ENCODE measurements around the gene CIROP.
A peak's percentile ranks its signal among the peaks of the same experiment; 100 is the strongest.

Gene CIROP

GRCh38 chr14:23149745-23150144 lies 45.0 kb upstream of the CIROP start (continued):
- TF ChIP-seq, protein P1, sequence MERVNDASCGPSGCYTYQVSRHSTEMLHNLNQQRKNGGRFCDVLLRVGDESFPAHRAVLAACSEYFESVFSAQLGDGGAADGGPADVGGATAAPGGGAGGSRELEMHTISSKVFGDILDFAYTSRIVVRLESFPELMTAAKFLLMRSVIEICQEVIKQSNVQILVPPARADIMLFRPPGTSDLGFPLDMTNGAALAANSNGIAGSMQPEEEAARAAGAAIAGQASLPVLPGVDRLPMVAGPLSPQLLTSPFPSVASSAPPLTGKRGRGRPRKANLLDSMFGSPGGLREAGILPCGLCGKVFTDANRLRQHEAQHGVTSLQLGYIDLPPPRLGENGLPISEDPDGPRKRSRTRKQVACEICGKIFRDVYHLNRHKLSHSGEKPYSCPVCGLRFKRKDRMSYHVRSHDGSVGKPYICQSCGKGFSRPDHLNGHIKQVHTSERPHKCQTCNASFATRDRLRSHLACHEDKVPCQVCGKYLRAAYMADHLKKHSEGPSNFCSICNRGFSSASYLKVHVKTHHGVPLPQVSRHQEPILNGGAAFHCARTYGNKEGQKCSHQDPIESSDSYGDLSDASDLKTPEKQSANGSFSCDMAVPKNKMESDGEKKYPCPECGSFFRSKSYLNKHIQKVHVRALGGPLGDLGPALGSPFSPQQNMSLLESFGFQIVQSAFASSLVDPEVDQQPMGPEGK (CRISPR knock-in tag; IDR thresholded peaks at IDR 0.05; ENCODE audit: borderline replicate concordance): no peak
- no peak for TF ChIP-seq ZFP3 (CRISPR knock-in tag; IDR thresholded peaks at IDR 0.05)
- TF ChIP-seq ZNF565 (CRISPR knock-in tag; conservative IDR thresholded peaks at IDR 0.05; ENCODE audit: low read depth): no peak

GRCh38 chr14:23148591-23149249 lies 43.9 kb upstream of the CIROP start:
- no peak for ATAC-seq
- TF ChIP-seq CSDC2 (CRISPR knock-in tag; IDR thresholded peaks at IDR 0.05) (no peak), TCF4 (CRISPR knock-in tag; IDR thresholded peaks at IDR 0.05; ENCODE audit: borderline replicate concordance) (no peak), GLIS3 (CRISPR knock-in tag; IDR thresholded peaks at IDR 0.05) (no peak), BACH2 (CRISPR knock-in tag; IDR thresholded peaks at IDR 0.05; ENCODE audit: borderline replicate concordance) (no peak), ARNTL (CRISPR knock-in tag; IDR thresholded peaks at IDR 0.05; ENCODE audit: borderline replicate concordance, low read depth) (no peak), ZNF8 (CRISPR knock-in tag; IDR thresholded peaks at IDR 0.05) (no peak), ZNF565 (CRISPR knock-in tag; conservative IDR thresholded peaks at IDR 0.05; ENCODE audit: low read depth) (no peak), OSR1 (CRISPR knock-in tag; IDR thresholded peaks at IDR 0.05) (no peak)
- TF ChIP-seq, protein P2, sequence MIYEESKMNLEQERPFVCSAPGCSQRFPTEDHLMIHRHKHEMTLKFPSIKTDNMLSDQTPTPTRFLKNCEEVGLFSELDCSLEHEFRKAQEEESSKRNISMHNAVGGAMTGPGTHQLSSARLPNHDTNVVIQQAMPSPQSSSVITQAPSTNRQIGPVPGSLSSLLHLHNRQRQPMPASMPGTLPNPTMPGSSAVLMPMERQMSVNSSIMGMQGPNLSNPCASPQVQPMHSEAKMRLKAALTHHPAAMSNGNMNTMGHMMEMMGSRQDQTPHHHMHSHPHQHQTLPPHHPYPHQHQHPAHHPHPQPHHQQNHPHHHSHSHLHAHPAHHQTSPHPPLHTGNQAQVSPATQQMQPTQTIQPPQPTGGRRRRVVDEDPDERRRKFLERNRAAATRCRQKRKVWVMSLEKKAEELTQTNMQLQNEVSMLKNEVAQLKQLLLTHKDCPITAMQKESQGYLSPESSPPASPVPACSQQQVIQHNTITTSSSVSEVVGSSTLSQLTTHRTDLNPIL (CRISPR knock-in tag; IDR thresholded peaks at IDR 0.05; ENCODE audit: low read depth): no peak

GRCh38 chr14:23147676-23148075 lies 42.9 kb upstream of the CIROP start:
- TF ChIP-seq ZNF565 (CRISPR knock-in tag; conservative IDR thresholded peaks at IDR 0.05; ENCODE audit: low read depth) (no peak), TOX (CRISPR knock-in tag; IDR thresholded peaks at IDR 0.05; ENCODE audit: borderline replicate concordance) (no peak), POU6F1 (CRISPR knock-in tag; IDR thresholded peaks at IDR 0.05; ENCODE audit: borderline replicate concordance, low read depth) (no peak), ISL1 (CRISPR knock-in tag; IDR thresholded peaks at IDR 0.05) (no peak), ZFP3 (CRISPR knock-in tag; IDR thresholded peaks at IDR 0.05) (no peak), CSDC2 (CRISPR knock-in tag; IDR thresholded peaks at IDR 0.05) (no peak), CSRNP3 (CRISPR knock-in tag; IDR thresholded peaks at IDR 0.05) (no peak), ARNTL (CRISPR knock-in tag; IDR thresholded peaks at IDR 0.05; ENCODE audit: borderline replicate concordance, low read depth) (no peak), PPARA (CRISPR knock-in tag; IDR thresholded peaks at IDR 0.05; ENCODE audit: borderline replicate concordance) (no peak), BACH2 (CRISPR knock-in tag; IDR thresholded peaks at IDR 0.05; ENCODE audit: borderline replicate concordance) (no peak), RARB (CRISPR knock-in tag; IDR thresholded peaks at IDR 0.05) (no peak), ZC3H10 (CRISPR knock-in tag; IDR thresholded peaks at IDR 0.05) (no peak), ZNF70 (CRISPR knock-in tag; IDR thresholded peaks at IDR 0.05) (no peak), TCF4 (CRISPR knock-in tag; IDR thresholded peaks at IDR 0.05; ENCODE audit: borderline replicate concordance) (no peak), ESRRG (CRISPR knock-in tag; IDR thresholded peaks at IDR 0.05) (no peak)

DNA sequence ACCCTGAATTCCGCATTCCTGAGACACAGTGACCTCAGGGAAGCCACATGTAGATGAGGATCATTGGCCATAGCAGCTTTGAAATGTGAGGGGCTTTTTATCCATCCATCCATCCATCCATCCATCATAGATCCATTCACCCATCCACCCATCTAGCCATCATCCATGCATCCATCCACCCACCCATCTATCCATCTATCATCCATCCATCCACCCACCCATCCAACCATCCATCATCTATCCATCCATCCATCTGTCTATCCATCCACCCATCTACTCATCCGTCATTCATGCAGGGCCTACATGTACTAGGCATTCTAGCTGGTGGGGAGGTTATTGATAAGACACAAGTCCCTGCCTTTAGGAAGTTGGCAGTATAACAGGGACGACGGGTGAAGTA lies 42.2 kb upstream of the CIROP start:
- no peak for ATAC-seq
- TF ChIP-seq OSR1 (CRISPR knock-in tag; IDR thresholded peaks at IDR 0.05) (no peak), ZNF70 (CRISPR knock-in tag; IDR thresholded peaks at IDR 0.05) (no peak), SNAI2 (CRISPR knock-in tag; IDR thresholded peaks at IDR 0.05) (no peak), ESRRG (CRISPR knock-in tag; IDR thresholded peaks at IDR 0.05) (no peak), TCF4 (CRISPR knock-in tag; IDR thresholded peaks at IDR 0.05; ENCODE audit: borderline replicate concordance) (no peak), RARB (CRISPR knock-in tag; IDR thresholded peaks at IDR 0.05) (no peak), ISL1 (CRISPR knock-in tag; IDR thresholded peaks at IDR 0.05) (no peak), POU6F1 (CRISPR knock-in tag; IDR thresholded peaks at IDR 0.05; ENCODE audit: borderline replicate concordance, low read depth) (no peak)
- TF ChIP-seq, protein P2 (CRISPR knock-in tag; IDR thresholded peaks at IDR 0.05; ENCODE audit: low read depth): no peak
- TF ChIP-seq, protein P3, sequence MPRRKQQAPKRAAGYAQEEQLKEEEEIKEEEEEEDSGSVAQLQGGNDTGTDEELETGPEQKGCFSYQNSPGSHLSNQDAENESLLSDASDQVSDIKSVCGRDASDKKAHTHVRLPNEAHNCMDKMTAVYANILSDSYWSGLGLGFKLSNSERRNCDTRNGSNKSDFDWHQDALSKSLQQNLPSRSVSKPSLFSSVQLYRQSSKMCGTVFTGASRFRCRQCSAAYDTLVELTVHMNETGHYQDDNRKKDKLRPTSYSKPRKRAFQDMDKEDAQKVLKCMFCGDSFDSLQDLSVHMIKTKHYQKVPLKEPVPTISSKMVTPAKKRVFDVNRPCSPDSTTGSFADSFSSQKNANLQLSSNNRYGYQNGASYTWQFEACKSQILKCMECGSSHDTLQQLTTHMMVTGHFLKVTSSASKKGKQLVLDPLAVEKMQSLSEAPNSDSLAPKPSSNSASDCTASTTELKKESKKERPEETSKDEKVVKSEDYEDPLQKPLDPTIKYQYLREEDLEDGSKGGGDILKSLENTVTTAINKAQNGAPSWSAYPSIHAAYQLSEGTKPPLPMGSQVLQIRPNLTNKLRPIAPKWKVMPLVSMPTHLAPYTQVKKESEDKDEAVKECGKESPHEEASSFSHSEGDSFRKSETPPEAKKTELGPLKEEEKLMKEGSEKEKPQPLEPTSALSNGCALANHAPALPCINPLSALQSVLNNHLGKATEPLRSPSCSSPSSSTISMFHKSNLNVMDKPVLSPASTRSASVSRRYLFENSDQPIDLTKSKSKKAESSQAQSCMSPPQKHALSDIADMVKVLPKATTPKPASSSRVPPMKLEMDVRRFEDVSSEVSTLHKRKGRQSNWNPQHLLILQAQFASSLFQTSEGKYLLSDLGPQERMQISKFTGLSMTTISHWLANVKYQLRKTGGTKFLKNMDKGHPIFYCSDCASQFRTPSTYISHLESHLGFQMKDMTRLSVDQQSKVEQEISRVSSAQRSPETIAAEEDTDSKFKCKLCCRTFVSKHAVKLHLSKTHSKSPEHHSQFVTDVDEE (CRISPR knock-in tag; IDR thresholded peaks at IDR 0.05): no peak

More at GRCh38 chr14:23147676-23148075, 42.9 kb upstream of the CIROP start:
- ATAC-seq: peak; percentile 73
